Measurements from ENCODE around the gene PLXDC2.

The PLXDC2 gene

DNA sequence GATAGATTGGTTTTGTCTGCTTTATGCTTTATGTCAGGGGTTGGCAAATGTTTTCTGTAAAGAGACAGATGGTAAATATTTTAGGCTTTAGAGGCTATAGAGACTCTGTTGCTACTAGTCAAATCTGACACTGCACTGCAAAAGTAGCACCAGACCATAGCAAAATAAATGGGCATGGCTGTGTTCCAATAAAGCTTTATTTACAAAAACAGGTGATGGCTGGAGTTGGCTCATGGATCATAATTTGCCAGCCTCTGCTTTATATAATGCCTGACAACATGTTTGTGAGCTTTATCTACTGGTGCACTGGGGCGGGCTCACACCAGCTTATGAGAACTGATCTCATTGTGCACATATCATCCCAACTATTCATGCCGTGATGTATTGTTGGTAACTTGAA lies 120.1 kb downstream of the PLXDC2 start:
- no peak overlapping the region for H2AK5ac ChIP-seq (ENCODE audit: low read length)
- no peaks in the 10 kb centered on the region for H3K27me3 ChIP-seq (ENCODE audit: insufficient read depth, low read length, poor library complexity)
- no peak overlapping the region for H3K9ac ChIP-seq (ENCODE audit: low read length)
- no peak overlapping the region for H3K4me3 ChIP-seq (ENCODE audit: low read length)
- H3K27ac ChIP-seq (ENCODE audit: low read depth, low read length), result no peak overlapping the region
- no peak overlapping the region for H2BK120ac ChIP-seq (ENCODE audit: low read depth, low read length)
- no peaks in the 10 kb centered on the region for H3K36me3 ChIP-seq (ENCODE audit: control insufficient read depth, insufficient read depth, low read length)
- H3K79me2 ChIP-seq (ENCODE audit: control insufficient read depth, insufficient read depth, low read length), result peaks cover 1% of the 10 kb centered on the region
- no peak overlapping the region for H3K4ac ChIP-seq (ENCODE audit: low read depth, low read length)
- peaks cover 12% of the 10 kb centered on the region for H3K4me1 ChIP-seq (ENCODE audit: control insufficient read depth, low read depth, low read length)
- no peak overlapping the region for H2BK15ac ChIP-seq (replicated peaks; ENCODE audit: low read depth)
- WGBS (ENCODE audit: extremely low coverage, insufficient coverage, low lambda C conversion rate), result no CpG with 5 or more reads among the region's 2 CpGs
- no peak for DNase-seq
- no peak overlapping the region for H3K4me2 ChIP-seq (ENCODE audit: low read length)
- H3K56ac ChIP-seq (ENCODE audit: low read length), result no peak overlapping the region
- no peak overlapping the region for H4K8ac ChIP-seq (ENCODE audit: low read depth, low read length)
- no peak overlapping the region for H3K18ac ChIP-seq (ENCODE audit: low read length)
- H2BK5ac ChIP-seq (ENCODE audit: low read length), result no peak overlapping the region
- no peak overlapping the region for H3K23ac ChIP-seq (ENCODE audit: low read length)
- no peak overlapping the region for H4K5ac ChIP-seq (ENCODE audit: low read length)
- H3K79me1 ChIP-seq (ENCODE audit: low read length), result peaks cover 2% of the 10 kb centered on the region

- DNase-seq, result peak; percentile 83
- no CpG with 5 or more reads among the region's 1 CpG for WGBS (ENCODE audit: extremely low coverage, insufficient coverage, low lambda C conversion rate)
- Histone ChIP-seq H2BK15ac (replicated peaks; ENCODE audit: low read depth) (no peak overlapping the region), H3K27me3 (ENCODE audit: insufficient read depth, low read length, poor library complexity) (no peaks in the 10 kb centered on the region), H3K79me1 (ENCODE audit: low read length) (peaks cover 2% of the 10 kb centered on the region), H3K56ac (ENCODE audit: low read length) (no peak overlapping the region), H2BK120ac (ENCODE audit: low read depth, low read length) (no peak overlapping the region), H3K4me3 (ENCODE audit: low read length) (no peak overlapping the region), H3K9ac (ENCODE audit: low read length) (no peak overlapping the region), H2BK5ac (ENCODE audit: low read length) (no peak overlapping the region), H3K4me1 (ENCODE audit: control insufficient read depth, low read depth, low read length) (peaks cover 13% of the 10 kb centered on the region), H3K79me2 (ENCODE audit: control insufficient read depth, insufficient read depth, low read length) (peaks cover 2% of the 10 kb centered on the region), H4K8ac (ENCODE audit: low read depth, low read length) (no peak overlapping the region), H2AK5ac (ENCODE audit: low read length) (peak overlapping the region; percentile 43), H3K18ac (ENCODE audit: low read length) (no peak overlapping the region), H3K36me3 (ENCODE audit: control insufficient read depth, insufficient read depth, low read length) (no peaks in the 10 kb centered on the region), H4K5ac (ENCODE audit: low read length) (no peak overlapping the region), H3K23ac (ENCODE audit: low read length) (no peak overlapping the region), H3K27ac (ENCODE audit: low read depth, low read length) (no peak overlapping the region), H3K4me2 (ENCODE audit: low read length) (no peak overlapping the region), H3K4ac (ENCODE audit: low read depth, low read length) (no peak overlapping the region)
Measured at GRCh38 chr10:19937989-19938388, 121.8 kb downstream of the PLXDC2 start.

DNA sequence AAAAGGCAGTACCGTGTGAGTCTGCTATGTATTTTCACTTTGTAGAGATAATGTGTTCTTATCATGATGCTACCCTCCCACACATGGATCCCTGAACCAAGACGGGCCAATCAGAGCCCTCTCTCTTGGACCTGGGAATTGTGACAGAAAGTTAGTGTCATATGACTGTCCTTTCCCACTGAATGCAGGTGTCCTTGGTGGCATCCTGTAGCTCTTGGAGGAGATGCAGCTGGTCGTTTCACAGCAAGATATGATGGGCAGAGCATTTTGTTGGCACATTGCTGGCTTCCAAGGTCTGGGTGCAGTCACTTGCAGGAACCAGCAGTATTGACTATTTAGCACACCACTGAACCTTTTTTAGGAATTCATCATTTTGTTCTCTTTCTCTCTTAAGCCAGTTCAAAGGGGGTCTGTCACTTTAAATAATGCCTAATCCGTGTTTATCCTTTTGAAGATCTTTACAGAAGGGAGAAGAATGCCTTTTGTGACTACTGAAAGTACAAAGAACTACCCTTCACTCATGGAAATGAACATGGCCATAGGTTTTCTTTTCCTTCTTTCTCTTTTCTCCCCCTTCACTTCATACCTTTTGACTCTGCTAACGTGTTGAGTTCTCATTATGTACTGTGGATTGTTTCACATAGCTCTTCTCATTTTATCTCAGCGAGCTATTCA lies 125.1 kb downstream of the PLXDC2 start:
- Histone ChIP-seq H3K4me2 (ENCODE audit: low read length) (no peak overlapping the region), H3K27ac (ENCODE audit: low read depth, low read length) (no peak overlapping the region), H2BK5ac (ENCODE audit: low read length) (peak overlapping the region; percentile 26), H2BK120ac (ENCODE audit: low read depth, low read length) (no peak overlapping the region), H4K8ac (ENCODE audit: low read depth, low read length) (no peak overlapping the region), H3K27me3 (ENCODE audit: insufficient read depth, low read length, poor library complexity) (no peaks in the 10 kb centered on the region), H3K36me3 (ENCODE audit: control insufficient read depth, insufficient read depth, low read length) (no peaks in the 10 kb centered on the region), H3K79me1 (ENCODE audit: low read length) (peaks cover 2% of the 10 kb centered on the region), H3K4me1 (ENCODE audit: control insufficient read depth, low read depth, low read length) (peaks cover 13% of the 10 kb centered on the region), H2AK5ac (ENCODE audit: low read length) (peak overlapping the region; percentile 23), H3K9ac (ENCODE audit: low read length) (no peak overlapping the region), H3K4me3 (ENCODE audit: low read length) (no peak overlapping the region), H4K5ac (ENCODE audit: low read length) (no peak overlapping the region), H3K23ac (ENCODE audit: low read length) (no peak overlapping the region), H3K4ac (ENCODE audit: low read depth, low read length) (no peak overlapping the region), H3K18ac (ENCODE audit: low read length) (no peak overlapping the region), H2BK15ac (replicated peaks; ENCODE audit: low read depth) (no peak overlapping the region), H3K79me2 (ENCODE audit: control insufficient read depth, insufficient read depth, low read length) (peaks cover 2% of the 10 kb centered on the region), H3K56ac (ENCODE audit: low read length) (no peak overlapping the region)
- no CpG with 5 or more reads among the region's 6 CpGs for WGBS (ENCODE audit: extremely low coverage, insufficient coverage, low lambda C conversion rate)
- peak; percentile 29 for DNase-seq

DNA sequence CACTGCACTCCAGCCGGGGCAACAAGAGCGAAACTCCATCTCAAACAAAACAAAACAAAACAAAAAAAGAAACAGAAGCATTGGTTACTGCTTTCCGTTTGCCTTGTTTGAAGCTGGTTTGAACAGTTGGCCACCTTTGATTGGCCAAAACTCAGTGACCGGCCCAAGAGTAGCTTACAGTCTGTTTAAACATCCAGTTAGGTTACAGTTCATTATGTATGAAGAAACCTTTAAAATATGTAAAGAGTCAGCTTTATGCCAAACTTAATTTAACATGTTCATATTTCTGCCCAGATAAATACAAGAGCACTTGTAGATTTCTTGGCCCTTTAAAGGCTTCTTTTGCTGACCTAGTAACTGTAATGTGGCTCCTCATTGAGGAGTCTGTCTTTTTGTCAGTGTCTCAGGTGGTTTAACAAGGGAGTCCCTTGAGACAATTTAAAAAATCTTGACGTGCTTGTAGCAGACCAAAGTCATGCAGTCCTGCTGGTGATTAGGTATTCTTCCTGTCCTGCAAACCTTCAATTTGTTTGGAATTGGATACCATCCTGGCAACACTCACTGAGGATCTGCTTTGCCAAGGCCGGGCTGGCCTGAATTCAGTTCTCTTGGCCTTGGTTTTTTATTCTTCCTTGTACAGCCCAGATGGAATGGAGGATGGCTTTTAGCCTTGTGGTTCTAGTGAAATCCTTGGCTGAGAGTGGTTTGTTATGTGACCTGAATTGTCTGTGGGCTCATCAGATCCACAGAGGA lies 128.9 kb downstream of the PLXDC2 start:
- no peak overlapping the region for H3K56ac ChIP-seq (ENCODE audit: low read length)
- H3K27me3 ChIP-seq (ENCODE audit: insufficient read depth, low read length, poor library complexity), result no peaks in the 10 kb centered on the region
- no peak overlapping the region for H3K4ac ChIP-seq (ENCODE audit: low read depth, low read length)
- H2BK5ac ChIP-seq (ENCODE audit: low read length), result no peak overlapping the region
- no peak overlapping the region for H2BK120ac ChIP-seq (ENCODE audit: low read depth, low read length)
- WGBS (ENCODE audit: extremely low coverage, insufficient coverage, low lambda C conversion rate), result no CpG with 5 or more reads among the region's 6 CpGs
- H4K8ac ChIP-seq (ENCODE audit: low read depth, low read length), result no peak overlapping the region
- no peak overlapping the region for H4K5ac ChIP-seq (ENCODE audit: low read length)
- H2BK15ac ChIP-seq (replicated peaks; ENCODE audit: low read depth), result no peak overlapping the region
- no peak overlapping the region for H2AK5ac ChIP-seq (ENCODE audit: low read length)
- no peaks in the 10 kb centered on the region for H3K36me3 ChIP-seq (ENCODE audit: control insufficient read depth, insufficient read depth, low read length)
- no peak overlapping the region for H3K4me3 ChIP-seq (ENCODE audit: low read length)
- DNase-seq, result no peak
- peaks cover 5% of the 10 kb centered on the region for H3K4me1 ChIP-seq (ENCODE audit: control insufficient read depth, low read depth, low read length)
- H3K23ac ChIP-seq (ENCODE audit: low read length), result no peak overlapping the region
- no peaks in the 10 kb centered on the region for H3K79me1 ChIP-seq (ENCODE audit: low read length)
- H3K4me2 ChIP-seq (ENCODE audit: low read length), result no peak overlapping the region
- peaks cover 2% of the 10 kb centered on the region for H3K79me2 ChIP-seq (ENCODE audit: control insufficient read depth, insufficient read depth, low read length)
- no peak overlapping the region for H3K18ac ChIP-seq (ENCODE audit: low read length)
- H3K9ac ChIP-seq (ENCODE audit: low read length), result no peak overlapping the region
- H3K27ac ChIP-seq (ENCODE audit: low read depth, low read length), result no peak overlapping the region

- H3K27ac ChIP-seq (ENCODE audit: low read depth, low read length), result no peak overlapping the region
- no peak overlapping the region for H4K5ac ChIP-seq (ENCODE audit: low read length)
- no peaks in the 10 kb centered on the region for H3K36me3 ChIP-seq (ENCODE audit: control insufficient read depth, insufficient read depth, low read length)
- no CpG with 5 or more reads among the region's 4 CpGs for WGBS (ENCODE audit: extremely low coverage, insufficient coverage, low lambda C conversion rate)
- H2BK15ac ChIP-seq (replicated peaks; ENCODE audit: low read depth), result no peak overlapping the region
- no peak overlapping the region for H3K4ac ChIP-seq (ENCODE audit: low read depth, low read length)
- no peak overlapping the region for H2BK120ac ChIP-seq (ENCODE audit: low read depth, low read length)
- H4K8ac ChIP-seq (ENCODE audit: low read depth, low read length), result no peak overlapping the region
- H3K4me3 ChIP-seq (ENCODE audit: low read length), result no peak overlapping the region
- no peak overlapping the region for H2BK5ac ChIP-seq (ENCODE audit: low read length)
- H3K56ac ChIP-seq (ENCODE audit: low read length), result no peak overlapping the region
- no peak overlapping the region for H3K9ac ChIP-seq (ENCODE audit: low read length)
- peaks cover 1% of the 10 kb centered on the region for H3K79me2 ChIP-seq (ENCODE audit: control insufficient read depth, insufficient read depth, low read length)
- peaks cover 1% of the 10 kb centered on the region for H3K4me1 ChIP-seq (ENCODE audit: control insufficient read depth, low read depth, low read length)
- no peaks in the 10 kb centered on the region for H3K79me1 ChIP-seq (ENCODE audit: low read length)
- no peak overlapping the region for H3K18ac ChIP-seq (ENCODE audit: low read length)
- H3K4me2 ChIP-seq (ENCODE audit: low read length), result no peak overlapping the region
- H2AK5ac ChIP-seq (ENCODE audit: low read length), result no peak overlapping the region
- no peak overlapping the region for H3K23ac ChIP-seq (ENCODE audit: low read length)
- H3K27me3 ChIP-seq (ENCODE audit: insufficient read depth, low read length, poor library complexity), result no peaks in the 10 kb centered on the region
- no peak for DNase-seq
Measured at GRCh38 chr10:19946245-19946644, 130.0 kb downstream of the PLXDC2 start.

All from mesendoderm (in vitro differentiated cells).